HAP-1 (cell line): ENCODE measurements around the gene GPR78.

Experiments used
- DNase-seq, 2 experiments: peaks; one replicate each; pipeline ENCODE4 v3.0.0-alpha.2; 2016 to 2020; ENCODE audit warnings: low spot score in 2 of 2
- H3K27me3 ChIP-seq: fragments of 250-450 bp; sonication (Bioruptor Pico); 2 replicates; pipeline ENCODE4 v1.5.1; 2020; ENCODE audit warnings: low read depth, mild to moderate bottlenecking, moderate library complexity
- H3K36me3 ChIP-seq: fragments of 250-450 bp; sonication (Bioruptor Pico); replicated peaks from 2 replicates; pipeline ENCODE4 v1.5.1; 2020; ENCODE audit warnings: mild to moderate bottlenecking
- H3K4me1 ChIP-seq: fragments of 250-450 bp; sonication (Bioruptor Pico); 2 replicates; pipeline ENCODE4 v1.5.1; 2020; ENCODE audit warnings: mild to moderate bottlenecking
- H3K4me3 ChIP-seq: fragments of 250-450 bp; sonication (Bioruptor Pico); 2 replicates; pipeline ENCODE4 v1.5.1; 2020; ENCODE audit warnings: mild to moderate bottlenecking, moderate library complexity
- H3K9me3 ChIP-seq: fragments of 250-450 bp; sonication (Bioruptor Pico); 2 replicates; pipeline ENCODE4 v1.5.1; 2020; ENCODE audit warnings: mild to moderate bottlenecking, moderate library complexity
- in situ Hi-C: fragments of 300-500 bp; cut with MboI; formaldehyde crosslinking; loops from 3 replicates; pipeline ENCODE4 v1.14.3; 2020; ENCODE audit warnings: low sequenced_read_pairs, inconsistent platforms, mixed read lengths

The GPR78 gene

GRCh38 chr4:8589823-8590545 is 9.8 kb downstream of the GPR78 start:
- Histone ChIP-seq H3K9me3 (no peaks in the 10 kb centered on the region), H3K36me3 (no peaks in the 10 kb centered on the region), H3K4me1 (no peaks in the 10 kb centered on the region), H3K27me3 (peaks cover 75% of the 10 kb centered on the region), H3K4me3 (no peak overlapping the region)
- no peak for DNase-seq
- in situ Hi-C loops: loop anchor here (10.0 to 25.0 kb wide), 2 partner anchors 115 to 353 kb away; no protein-coding TSS in a partner anchor

- in situ Hi-C loops: loop anchor here (10.0 to 25.0 kb wide), 2 partner anchors 116 to 353 kb away; no protein-coding TSS in a partner anchor
- H3K4me1 ChIP-seq: no peaks in the 10 kb centered on the region
- peaks cover 71% of the 10 kb centered on the region for H3K27me3 ChIP-seq
- no peak overlapping the region for H3K4me3 ChIP-seq
- no peaks in the 10 kb centered on the region for H3K36me3 ChIP-seq
- H3K9me3 ChIP-seq: no peaks in the 10 kb centered on the region
- DNase-seq: no peak
Measured at GRCh38 chr4:8590546-8590880, 10.3 kb downstream of the GPR78 start.

GRCh38 chr4:8591114-8591513 is 10.9 kb downstream of the GPR78 start:
- peaks cover 68% of the 10 kb centered on the region for H3K27me3 ChIP-seq
- no peak overlapping the region for H3K4me3 ChIP-seq
- no peaks in the 10 kb centered on the region for H3K4me1 ChIP-seq
- H3K9me3 ChIP-seq: no peaks in the 10 kb centered on the region
- in situ Hi-C loops: loop anchor here (10.0 to 25.0 kb wide), 2 partner anchors 116 to 354 kb away; no protein-coding TSS in a partner anchor
- no peaks in the 10 kb centered on the region for H3K36me3 ChIP-seq
- no peak for DNase-seq

GRCh38 chr4:8591626-8592365 is 11.6 kb downstream of the GPR78 start:
- no peaks in the 10 kb centered on the region for H3K4me1 ChIP-seq
- DNase-seq: no peak
- H3K36me3 ChIP-seq: no peaks in the 10 kb centered on the region
- H3K4me3 ChIP-seq: no peak overlapping the region
- H3K27me3 ChIP-seq: peaks cover 68% of the 10 kb centered on the region
- no peaks in the 10 kb centered on the region for H3K9me3 ChIP-seq
- in situ Hi-C loops: loop anchor here (10.0 to 25.0 kb wide), 2 partner anchors 117 to 354 kb away; no protein-coding TSS in a partner anchor

GRCh38 chr4:8592366-8593263 is 12.4 kb downstream of the GPR78 start, which contains the start of gene CPZ:
CPZ (plus strand) TSS chr4:8592765; CDS start chr4:8592834, 69 bp downstream.
- in situ Hi-C loops: loop anchor here (10.0 to 25.0 kb wide), 2 partner anchors 118 to 355 kb away; no protein-coding TSS in a partner anchor
- Histone ChIP-seq H3K4me3 (no peak within 1 kb of the TSS), H3K27me3 (peaks cover 62% of the 10 kb centered on the region), H3K36me3 (no peaks in the 10 kb centered on the region), H3K9me3 (no peaks in the 10 kb centered on the region), H3K4me1 (no peaks in the 10 kb centered on the region)
- no peak for DNase-seq

GRCh38 chr4:8593264-8594096 is 13.3 kb downstream of the GPR78 start:
- H3K36me3 ChIP-seq: no peaks in the 10 kb centered on the region
- peaks cover 59% of the 10 kb centered on the region for H3K27me3 ChIP-seq
- in situ Hi-C loops: loop anchor here (10.0 to 25.0 kb wide), 2 partner anchors 119 to 356 kb away; no protein-coding TSS in a partner anchor
- H3K4me3 ChIP-seq: no peak overlapping the region
- H3K4me1 ChIP-seq: no peaks in the 10 kb centered on the region
- H3K9me3 ChIP-seq: no peaks in the 10 kb centered on the region
- no peak for DNase-seq

GRCh38 chr4:8594097-8595038 is 14.2 kb downstream of the GPR78 start:
- no peaks in the 10 kb centered on the region for H3K36me3 ChIP-seq

GRCh38 chr4:8595237-8596087 is 15.3 kb downstream of the GPR78 start:
- H3K36me3 ChIP-seq: no peaks in the 10 kb centered on the region
- H3K4me1 ChIP-seq: no peaks in the 10 kb centered on the region
- DNase-seq: no peak
- H3K27me3 ChIP-seq: peaks cover 59% of the 10 kb centered on the region
- H3K9me3 ChIP-seq: no peaks in the 10 kb centered on the region
- in situ Hi-C loops: loop anchor here (10.0 to 25.0 kb wide), 2 partner anchors 121 to 358 kb away; no protein-coding TSS in a partner anchor
- H3K4me3 ChIP-seq: no peak overlapping the region

More at GRCh38 chr4:8594097-8595038, 14.2 kb downstream of the GPR78 start:
- Histone ChIP-seq H3K4me3 (no peak overlapping the region), H3K27me3 (peaks cover 53% of the 10 kb centered on the region), H3K4me1 (no peaks in the 10 kb centered on the region), H3K9me3 (no peaks in the 10 kb centered on the region)
- DNase-seq: peak; percentile 41 to 76
- in situ Hi-C loops: loop anchor here (10.0 to 25.0 kb wide), 2 partner anchors 120 to 357 kb away; no protein-coding TSS in a partner anchor

- H3K27me3 ChIP-seq: peaks cover 59% of the 10 kb centered on the region
- in situ Hi-C loops: loop anchor here (10.0 to 25.0 kb wide), 2 partner anchors 122 to 360 kb away; no protein-coding TSS in a partner anchor
- H3K4me3 ChIP-seq: no peak overlapping the region
- H3K9me3 ChIP-seq: no peaks in the 10 kb centered on the region
- no peak for DNase-seq
- H3K4me1 ChIP-seq: no peaks in the 10 kb centered on the region
- H3K36me3 ChIP-seq: no peaks in the 10 kb centered on the region
Measured at GRCh38 chr4:8596891-8597290, 16.7 kb downstream of the GPR78 start.

GRCh38 chr4:8597319-8597718 is 17.1 kb downstream of the GPR78 start:
- no peaks in the 10 kb centered on the region for H3K9me3 ChIP-seq
- DNase-seq: no peak
- in situ Hi-C loops: loop anchor here (10.0 to 25.0 kb wide), 2 partner anchors 123 to 360 kb away; no protein-coding TSS in a partner anchor
- peaks cover 59% of the 10 kb centered on the region for H3K27me3 ChIP-seq
- no peaks in the 10 kb centered on the region for H3K4me1 ChIP-seq
- no peaks in the 10 kb centered on the region for H3K36me3 ChIP-seq
- H3K4me3 ChIP-seq: no peak overlapping the region

- in situ Hi-C loops: loop anchor here (10.0 to 25.0 kb wide), 2 partner anchors 123 to 360 kb away; no protein-coding TSS in a partner anchor
- no peak for DNase-seq
- no peak overlapping the region for H3K4me3 ChIP-seq
- H3K36me3 ChIP-seq: no peaks in the 10 kb centered on the region
- no peaks in the 10 kb centered on the region for H3K9me3 ChIP-seq
- H3K27me3 ChIP-seq: peaks cover 59% of the 10 kb centered on the region
- no peaks in the 10 kb centered on the region for H3K4me1 ChIP-seq
Measured at GRCh38 chr4:8597791-8598190, 17.6 kb downstream of the GPR78 start.
